Glomerular endothelial cell (primary cell): ENCODE measurements around the gene MED10. TPM values are rescaled to one million over a fixed set of nuclear protein-coding genes. Genes with fewer than 3 reads are reported as not detected.

ENCODE experiments used
- DNase-seq: peaks from one replicate; pipeline ENCODE4 v3.0.0-alpha.2; 2011; ENCODE audit warnings: low read depth, low spot score; ENCODE audit errors: extremely low read depth
- total RNA-seq: library from RNA; depleted of rRNA; stranded (reverse); fragments of >200 nt; gene quantifications from 2 replicates; pipeline ENCODE4 v1.2.3, GENCODE V29; 2015

MED10 gene
- total RNA-seq, 1 donor from 2014 or later, result 30.7 TPM

DNA sequence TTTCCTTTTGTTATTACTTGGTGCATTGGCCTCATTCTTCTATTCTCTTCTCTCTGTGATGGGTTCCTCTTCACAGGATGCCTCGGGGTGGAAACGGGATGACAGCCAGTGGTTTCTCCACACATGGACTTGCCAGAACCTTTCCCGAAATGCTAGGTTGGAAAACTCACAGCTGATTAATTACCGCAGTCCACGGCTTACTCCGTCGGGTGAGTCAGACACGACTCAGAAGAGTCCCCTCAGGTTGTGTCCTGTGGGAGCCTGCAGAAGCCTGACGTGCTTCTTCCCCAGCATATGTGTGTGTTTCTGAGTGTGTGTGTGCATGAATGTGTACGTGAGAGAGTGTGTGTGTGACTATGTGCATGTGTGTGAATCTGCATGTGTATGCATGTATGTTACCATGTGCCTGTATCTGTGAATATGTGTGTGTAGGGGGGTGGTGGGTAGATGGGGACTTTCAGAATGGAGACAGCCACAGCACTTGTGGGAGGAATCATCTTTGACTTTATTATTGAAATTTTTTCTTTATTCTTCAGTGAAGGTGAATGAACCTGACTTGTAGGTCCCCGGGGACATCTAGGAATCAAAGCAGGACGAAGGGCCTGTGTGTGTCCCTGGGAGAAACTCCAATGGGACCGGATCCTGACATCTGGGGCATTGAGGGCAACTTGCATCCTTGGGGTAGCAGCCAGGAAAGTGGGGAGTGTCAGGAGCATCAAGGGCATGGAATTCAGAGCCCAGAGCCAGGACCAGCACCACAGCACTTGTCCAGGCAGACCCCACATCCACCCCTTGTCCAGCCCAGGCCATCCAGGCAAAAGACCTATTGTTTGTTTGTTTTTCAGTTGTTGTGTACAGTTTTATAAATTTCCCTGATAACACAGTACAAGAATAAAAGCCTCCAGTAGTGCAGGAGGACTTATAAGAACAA lies 21.9 kb upstream of the MED10 start:
- no peak for DNase-seq

DNA sequence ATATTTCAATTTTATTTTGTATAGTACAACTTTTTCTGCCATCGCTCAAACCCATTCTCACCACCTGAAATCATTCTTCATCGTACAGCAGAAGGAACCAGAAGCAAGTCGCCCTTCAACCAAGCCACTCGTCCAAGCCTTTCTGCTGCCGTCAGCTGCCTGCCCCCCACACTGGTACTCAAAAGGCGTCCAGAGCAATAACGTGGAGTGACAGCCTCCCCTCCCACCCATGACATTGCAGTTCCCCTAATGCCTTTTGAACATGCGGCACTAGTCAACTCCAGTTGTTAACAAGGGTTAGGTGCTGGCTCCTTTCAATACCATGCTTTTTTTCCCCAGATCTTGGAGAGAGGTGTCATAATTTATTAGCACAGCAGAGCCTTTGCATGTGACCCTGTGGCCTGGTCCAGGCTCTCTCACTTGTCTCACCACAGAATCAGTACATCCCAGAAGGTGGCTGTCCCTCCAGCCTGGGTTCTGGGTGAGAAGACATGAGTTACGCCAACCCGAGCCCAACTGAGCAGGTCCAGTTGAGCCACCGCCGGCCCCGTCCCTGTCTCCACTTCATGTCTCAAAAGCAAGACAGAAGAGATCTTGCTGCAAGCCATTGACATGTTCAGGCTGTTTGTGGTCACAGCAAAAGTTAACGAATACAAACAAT lies 20.4 kb upstream of the MED10 start:
- DNase-seq, result no peak

DNA sequence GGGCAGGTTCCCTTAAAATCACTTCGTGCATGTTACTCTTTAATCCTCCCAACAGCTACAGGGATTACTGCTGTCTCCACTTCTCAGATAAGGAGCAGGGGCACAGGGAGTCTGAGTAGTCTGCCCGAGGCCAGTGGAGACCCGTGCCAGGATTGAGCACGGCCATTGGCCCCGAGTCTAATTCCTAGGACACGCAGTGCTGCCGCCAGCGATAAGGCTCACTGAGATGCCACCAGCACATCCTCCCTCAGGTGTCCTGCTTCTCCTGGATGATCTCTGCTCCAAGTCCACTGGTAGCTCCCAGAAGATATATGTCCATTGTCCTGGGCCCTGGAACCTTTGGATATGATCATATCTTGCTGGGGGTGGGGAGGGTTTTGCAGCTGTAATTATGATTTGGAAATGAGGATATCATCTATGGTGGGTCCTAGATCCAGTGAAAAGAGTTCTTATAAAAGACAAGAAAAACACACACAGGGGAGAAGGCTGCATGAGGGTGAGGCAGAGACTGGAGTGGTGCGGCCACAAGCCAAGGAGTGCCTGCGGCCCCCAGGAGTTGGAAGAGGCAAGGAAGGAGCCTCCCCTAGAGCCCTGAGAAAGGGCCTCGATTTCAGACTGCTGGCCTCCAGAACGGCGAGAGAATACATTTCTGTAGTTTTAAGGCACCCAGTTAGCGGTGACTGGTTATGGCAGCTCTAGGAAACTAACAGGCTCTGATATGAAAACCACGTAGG lies 19.4 kb upstream of the MED10 start:
- DNase-seq, result no peak

GRCh38 chr5:6396836-6397535 lies 18.6 kb upstream of the MED10 start:
- DNase-seq, result no peak

GRCh38 chr5:6396043-6396442 lies 17.7 kb upstream of the MED10 start:
- DNase-seq, result no peak

GRCh38 chr5:6395621-6396020 lies 17.3 kb upstream of the MED10 start:
- no peak for DNase-seq

- no peak for DNase-seq
These were observed 16.7 kb upstream of the MED10 start for GRCh38 chr5:6395102-6395445.

- no peak for DNase-seq
These were observed 16.2 kb upstream of the MED10 start for GRCh38 chr5:6394429-6395101.

GRCh38 chr5:6393596-6394194 lies 15.3 kb upstream of the MED10 start:
- DNase-seq, result no peak

DNA sequence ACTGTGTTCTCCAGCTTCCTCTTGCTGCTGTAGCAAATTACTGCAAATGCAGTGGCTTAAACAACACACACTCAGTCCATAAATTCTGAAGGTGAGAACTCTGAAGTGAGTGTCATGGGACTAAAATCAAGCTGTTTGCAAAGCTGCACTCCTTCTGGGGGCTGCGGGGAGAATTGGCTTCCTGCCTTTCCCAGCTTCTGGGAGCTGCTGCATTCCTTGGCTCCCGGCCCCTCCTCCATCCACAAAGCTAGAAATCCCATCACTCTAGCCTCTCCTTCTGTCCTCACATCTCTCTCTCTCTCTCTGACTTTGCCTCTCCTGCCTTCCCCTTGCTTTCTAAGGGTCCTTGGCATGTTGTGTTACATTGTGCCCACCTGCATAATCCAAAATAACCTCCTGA lies 14.2 kb upstream of the MED10 start:
- DNase-seq, result no peak

- DNase-seq, result no peak
These were observed 12.8 kb upstream of the MED10 start for GRCh38 chr5:6391151-6391550.

GRCh38 chr5:6389946-6390530 lies 11.7 kb upstream of the MED10 start:
- DNase-seq, result no peak

DNA sequence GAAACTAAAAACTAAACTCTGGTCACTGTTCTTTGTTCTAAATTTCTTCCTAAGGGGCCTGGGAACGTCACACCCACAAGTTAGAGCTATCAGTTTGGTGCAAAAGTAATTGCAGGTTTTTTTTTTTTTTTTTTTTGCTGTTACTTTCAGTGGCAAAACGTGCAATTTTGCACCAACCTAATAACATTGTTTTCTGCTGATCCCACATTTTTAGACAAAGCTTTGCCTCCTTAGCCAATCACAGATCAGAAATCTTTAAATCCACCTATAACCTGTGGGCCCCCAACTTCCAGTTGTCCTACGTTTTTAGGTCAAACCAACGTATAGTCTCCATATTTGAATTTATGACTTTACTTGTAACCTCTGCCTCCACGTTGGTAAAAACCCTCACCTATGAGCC lies 11.1 kb upstream of the MED10 start:
- no peak for DNase-seq

DNA sequence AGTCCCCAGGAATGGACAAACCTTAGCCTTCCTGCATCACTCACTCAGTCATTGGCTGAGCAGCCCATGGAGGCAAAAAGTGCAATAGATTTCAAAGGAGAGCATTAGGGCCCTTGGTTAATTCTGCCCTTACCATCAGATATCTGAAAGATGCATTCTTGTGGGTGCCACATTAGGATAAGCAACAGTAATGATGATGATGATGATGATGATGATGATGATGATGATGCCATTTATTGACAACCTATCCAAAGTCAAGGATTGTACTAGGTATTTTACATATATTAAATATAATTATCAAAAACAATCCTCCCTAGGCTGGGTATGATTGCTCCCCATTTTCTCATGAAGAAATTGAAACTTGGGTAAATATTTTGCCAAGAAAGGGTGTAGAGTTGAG lies 9.6 kb upstream of the MED10 start:
- DNase-seq, result no peak

GRCh38 chr5:6386271-6386670 lies 7.9 kb upstream of the MED10 start:
- no peak for DNase-seq

- no peak for DNase-seq
These were observed 6.5 kb upstream of the MED10 start for GRCh38 chr5:6384856-6385255.

DNA sequence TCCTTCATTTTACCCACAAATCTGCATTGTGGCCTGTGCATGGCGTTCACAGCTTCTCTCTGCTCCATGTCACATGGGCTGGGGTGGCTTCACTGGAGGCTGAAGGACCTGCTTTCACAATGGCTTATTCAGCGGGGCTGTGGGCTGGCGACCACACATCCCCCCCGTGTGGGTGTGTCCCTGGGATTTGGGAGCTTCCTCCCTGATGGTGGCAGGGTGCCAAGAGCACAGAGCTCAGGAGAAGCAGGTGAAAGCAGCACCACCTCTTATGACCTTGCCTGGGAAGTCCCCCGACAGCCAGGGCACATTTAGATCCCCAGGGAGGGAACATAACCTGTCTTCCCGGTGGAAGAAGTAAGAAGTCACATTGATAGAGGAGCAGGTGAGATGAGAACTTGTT lies 5.0 kb upstream of the MED10 start:
- DNase-seq, result no peak

GRCh38 chr5:6379246-6379645 lies 899 bp upstream of the MED10 start:
- no peak for DNase-seq

DNA sequence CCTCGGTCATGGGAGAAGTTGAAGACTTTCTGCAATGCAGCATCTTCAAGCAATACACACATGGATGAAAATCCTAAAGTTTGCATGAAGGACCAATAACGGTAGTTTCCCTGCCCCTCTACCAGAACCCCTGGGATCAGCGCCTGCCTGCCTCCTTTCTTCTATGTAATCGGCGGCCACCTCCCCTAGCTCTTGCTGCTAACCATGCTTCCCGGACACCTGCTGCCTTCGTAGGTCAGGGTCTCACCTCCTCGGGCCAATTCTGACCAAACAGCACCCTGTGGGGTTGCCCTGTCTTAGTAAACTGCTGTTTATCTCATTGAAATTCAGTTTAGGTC lies 388 bp upstream of the MED10 start:
- DNase-seq, result no peak

- DNase-seq, result no peak
These were observed 804 bp downstream of the MED10 start for GRCh38 chr5:6377582-6377904.
